GM12878 (cell line): Measurements from ENCODE around the gene PRSS37. TPM values are rescaled to one million over a fixed set of nuclear protein-coding genes. Genes with fewer than 3 reads are reported as not detected.
A peak's percentile ranks its signal among the peaks of the same experiment; 100 is the strongest.

ENCODE experiments used
- ATF7 ChIP-seq: fragments of 450-650 bp; IDR thresholded peaks from 2 replicates; pipeline ENCODE4 v1.6.1; 2016; ENCODE audit warnings: low read depth, mild to moderate bottlenecking
- BCL11A ChIP-seq: IDR thresholded peaks from 2 replicates; pipeline ENCODE4 v1.6.1; 2011; ENCODE audit warnings: low read depth, low read length
- BRCA1 ChIP-seq: IDR thresholded peaks from 2 replicates; pipeline ENCODE4 v1.6.1; 2011; ENCODE audit warnings: low read depth, low read length, improper control_type of control experiment
- CEBPZ ChIP-seq: fragments of 150-350 bp; IDR thresholded peaks from 2 replicates; pipeline ENCODE4 v1.6.1; 2016; ENCODE audit warnings: low read depth, low read length
- CHD1 ChIP-seq: IDR thresholded peaks from 2 replicates; pipeline ENCODE4 v1.6.1; 2012; ENCODE audit warnings: low read depth, low read length, improper control_type of control experiment
- CHD4 ChIP-seq: fragments of 200-600 bp; sonication (generic); IDR thresholded peaks from 2 replicates; pipeline ENCODE4 v1.6.1; 2016; ENCODE audit warnings: mild to moderate bottlenecking
- CREB1 ChIP-seq: IDR thresholded peaks from 2 replicates; pipeline ENCODE4 v1.6.1; 2012; ENCODE audit warnings: low read depth, mild to moderate bottlenecking, inconsistent platforms
- EGR1 ChIP-seq, 2 experiments: IDR thresholded peaks; 1 replicate in 1 of 2; 2 replicates in 1 of 2; pipeline ENCODE4 v1.6.1; 2011 to 2012; ENCODE audit warnings: low read depth in 2 of 2, low read length in 2 of 2, borderline replicate concordance in 1 of 2, mild to moderate bottlenecking in 1 of 2, moderate library complexity in 1 of 2
- ESRRA ChIP-seq: IDR thresholded peaks from 2 replicates; pipeline ENCODE4 v1.6.1; 2012; ENCODE audit warnings: mild to moderate bottlenecking, low read length, improper control_type of control experiment
- ETV6 ChIP-seq, 2 experiments: fragments of 450-650 bp in 1 of 2; IDR thresholded peaks in 1 of 2; conservative IDR thresholded peaks in 1 of 2; 2 replicates each; pipeline ENCODE4 v1.6.1; 2014; ENCODE audit warnings: antibody characterized with exemption in 1 of 2, borderline replicate concordance in 1 of 2, low read depth in 1 of 2, mild to moderate bottlenecking in 1 of 2, moderate library complexity in 1 of 2
- EZH2 ChIP-seq: IDR thresholded peaks from 2 replicates; pipeline ENCODE4 v1.6.1; 2012; ENCODE audit warnings: low read depth, mild to moderate bottlenecking, control low read depth, inconsistent platforms, low read length, borderline replicate concordance; ENCODE audit not compliant: control insufficient read depth
- FOXK2 ChIP-seq: fragments of 450-650 bp; IDR thresholded peaks from 2 replicates; pipeline ENCODE4 v1.6.1; 2017; ENCODE audit warnings: mild to moderate bottlenecking, moderate library complexity
- IKZF2 ChIP-seq, 2 experiments: fragments of 450-650 bp; IDR thresholded peaks; 2 replicates each; pipeline ENCODE4 v1.6.1; 2017; ENCODE audit warnings: mild to moderate bottlenecking in 2 of 2, moderate library complexity in 2 of 2
- IRF4 ChIP-seq: IDR thresholded peaks from 2 replicates; pipeline ENCODE4 v1.6.1; 2011; ENCODE audit warnings: low read depth, low read length
- SMAD1 ChIP-seq: fragments of 450-650 bp; IDR thresholded peaks from 2 replicates; pipeline ENCODE4 v1.6.1; 2018; ENCODE audit warnings: mild to moderate bottlenecking, low read depth; ENCODE audit not compliant: partially characterized antibody
- SMAD5 ChIP-seq: IDR thresholded peaks from 2 replicates; pipeline ENCODE4 v1.6.1; 2016; ENCODE audit warnings: antibody characterized with exemption, low read depth
- SRF ChIP-seq, 2 experiments: IDR thresholded peaks; 2 replicates each; pipeline ENCODE4 v1.6.1; 2011; ENCODE audit warnings: low read depth in 2 of 2, low read length in 2 of 2, mild to moderate bottlenecking in 1 of 2, moderate library complexity in 1 of 2
- SUZ12 ChIP-seq: fragments of 200-600 bp; sonication (generic); IDR thresholded peaks from one replicate; pipeline ENCODE4 v1.6.1; 2018; ENCODE audit warnings: antibody characterized with exemption, mild to moderate bottlenecking; ENCODE audit not compliant: unreplicated experiment
- YY1 ChIP-seq: IDR thresholded peaks from 2 replicates; pipeline ENCODE4 v1.6.1; 2011; ENCODE audit warnings: low read depth, mild to moderate bottlenecking, low read length
- ZNF592 ChIP-seq: fragments of 450-650 bp; IDR thresholded peaks from 2 replicates; pipeline ENCODE4 v1.6.1; 2017; ENCODE audit warnings: mild to moderate bottlenecking, moderate library complexity
- ZNF687 ChIP-seq: fragments of 450-650 bp; IDR thresholded peaks from 2 replicates; pipeline ENCODE4 v1.6.1; 2017; ENCODE audit warnings: mild to moderate bottlenecking, moderate library complexity
- polyA plus RNA-seq, 11 experiments: library from polyadenylated mRNA; depleted of rRNA in 4 of 11; unstranded in 6 of 11; stranded (reverse) in 5 of 11; fragments of >200 nt; fragmentation: Nextera tagmentation in 4 of 11; fragmentation: Illumina TruSeq in 1 of 11; extraction: Ambion mirVana in 4 of 11; extraction: Trizol in 1 of 11; gene quantifications; 1 replicate in 1 of 11; 2 replicates in 10 of 11; pipeline versions ENCODE4 v1.2.1 to v1.2.3, GENCODE V29; 2011 to 2016; ENCODE audit warnings: inconsistent platforms in 2 of 11, missing spikeins in 2 of 11, low read depth in 1 of 11
- total RNA-seq, 4 experiments: library from RNA; depleted of rRNA in 3 of 4; stranded (reverse); fragments of >200 nt in 3 of 4; fragmentation: Illumina TruSeq in 1 of 4; extraction: Trizol in 1 of 4; gene quantifications; 2 replicates each; pipeline versions ENCODE4 v1.2.1 to v1.2.3, GENCODE V29; 2013 to 2021

The PRSS37 gene
- total and polyA plus RNA-seq, 10 of the 15 experiments (the other 5 are each of a cell fraction or from before 2014, with no cell fraction given): not detected

- TF ChIP-seq CEBPZ: no peak
- no peak for TF ChIP-seq IRF4
- no peak for TF ChIP-seq EGR1 (IDR thresholded peaks at IDR 0.05; ENCODE audit: borderline replicate concordance in 1 of 2, low read depth in 2 of 2, low read length in 2 of 2)
- TF ChIP-seq IKZF2 (IDR thresholded peaks at IDR 0.05): no peak
- TF ChIP-seq YY1: no peak
- no peak for TF ChIP-seq ZNF592
- no peak for TF ChIP-seq CHD4
- peak in 1 of 2 experiments; percentile 39; a peak in 1 of 4 replicates for TF ChIP-seq ETV6 (conservative IDR thresholded peaks at IDR 0.05 in 1 of 2, IDR thresholded peaks at IDR 0.05 in 1 of 2; ENCODE audit: borderline replicate concordance in 1 of 2, low read depth in 1 of 2)
- TF ChIP-seq SRF (IDR thresholded peaks at IDR 0.05; ENCODE audit: low read depth in 2 of 2, low read length in 2 of 2): no peak
- no peak for TF ChIP-seq BCL11A
- no peak for TF ChIP-seq CHD1
- TF ChIP-seq ATF7: peak; percentile 29; the same call in 1 of the 2 replicates
- TF ChIP-seq SUZ12: no peak
- TF ChIP-seq BRCA1: no peak
- no peak for TF ChIP-seq ESRRA
- TF ChIP-seq SMAD1: no peak
- no peak for TF ChIP-seq FOXK2
- no peak for TF ChIP-seq EZH2
- no peak for TF ChIP-seq SMAD5
- TF ChIP-seq CREB1: no peak
- TF ChIP-seq ZNF687: no peak
Measured at GRCh38 chr7:141872931-141873330, 31.6 kb upstream of the PRSS37 start (continued).
